ENCODE results near the gene SRPK3.
"Not testable (repeated sequence)": the region's sequence is repeated elsewhere in the genome, so short reads cannot be mapped to it uniquely, and the experiment has no call there.

The SRPK3 gene, protein sequence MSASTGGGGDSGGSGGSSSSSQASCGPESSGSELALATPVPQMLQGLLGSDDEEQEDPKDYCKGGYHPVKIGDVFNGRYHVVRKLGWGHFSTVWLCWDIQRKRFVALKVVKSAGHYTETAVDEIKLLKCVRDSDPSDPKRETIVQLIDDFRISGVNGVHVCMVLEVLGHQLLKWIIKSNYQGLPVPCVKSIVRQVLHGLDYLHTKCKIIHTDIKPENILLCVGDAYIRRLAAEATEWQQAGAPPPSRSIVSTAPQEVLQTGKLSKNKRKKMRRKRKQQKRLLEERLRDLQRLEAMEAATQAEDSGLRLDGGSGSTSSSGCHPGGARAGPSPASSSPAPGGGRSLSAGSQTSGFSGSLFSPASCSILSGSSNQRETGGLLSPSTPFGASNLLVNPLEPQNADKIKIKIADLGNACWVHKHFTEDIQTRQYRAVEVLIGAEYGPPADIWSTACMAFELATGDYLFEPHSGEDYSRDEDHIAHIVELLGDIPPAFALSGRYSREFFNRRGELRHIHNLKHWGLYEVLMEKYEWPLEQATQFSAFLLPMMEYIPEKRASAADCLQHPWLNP

GRCh38 chrX:153780678-153781427 is at the start of gene SRPK3:
TSS of gene SRPK3 (plus strand) at chrX:153781041. CDS start at chrX:153781087, 46 bp downstream.
- DNase-seq (ENCODE audit: low read depth in 2 of 2) = no peak

GRCh38 chrX:153731117-153731844 is 49.6 kb upstream of the SRPK3 start:
- DNase-seq (ENCODE audit: low read depth in 2 of 2) = no peak

DNA sequence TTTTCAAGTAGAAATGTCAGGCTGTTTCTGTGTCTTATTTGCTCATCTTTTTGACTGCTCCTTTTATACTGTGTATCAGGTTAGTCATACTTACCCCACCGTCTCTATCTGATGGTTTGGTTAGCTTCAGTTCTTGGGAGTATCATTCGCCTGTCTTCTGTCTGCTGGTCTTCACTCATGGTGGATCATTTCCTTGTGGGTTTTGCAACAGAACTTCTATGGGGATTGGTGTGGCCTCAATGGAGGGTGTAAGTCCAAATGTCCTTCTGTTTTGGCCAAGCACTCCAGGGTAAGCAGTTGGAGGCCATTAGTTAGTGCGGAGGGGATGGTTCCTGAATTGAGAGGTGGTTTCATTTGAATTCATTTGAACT is 49.0 kb upstream of the SRPK3 start:
- DNase-seq (ENCODE audit: low read depth in 2 of 2) = no peak

DNA sequence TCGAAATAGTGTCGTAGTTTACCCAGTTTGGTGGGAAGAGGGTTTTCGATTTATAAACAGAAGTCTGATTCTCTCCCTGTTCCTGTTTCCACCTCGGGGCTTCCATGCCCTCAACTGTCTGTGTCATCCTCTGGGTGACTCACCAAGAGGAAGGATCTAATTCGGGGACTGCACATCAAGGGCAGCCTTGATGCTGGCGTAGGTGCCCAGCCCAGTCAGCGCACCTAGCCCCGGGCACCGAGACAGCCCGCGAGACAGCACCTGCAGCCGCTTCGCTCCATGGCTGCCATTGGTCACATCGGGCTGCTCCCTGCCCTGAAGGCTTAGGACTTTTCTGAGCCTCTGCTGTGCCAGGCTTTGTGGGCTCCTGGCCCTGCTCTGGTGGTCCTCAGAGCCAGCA is 48.4 kb upstream of the SRPK3 start:
- DNase-seq (ENCODE audit: low read depth in 2 of 2) = no peak

GRCh38 chrX:153733651-153734240 is 47.1 kb upstream of the SRPK3 start:
- no peak for DNase-seq (ENCODE audit: low read depth in 2 of 2)

DNA sequence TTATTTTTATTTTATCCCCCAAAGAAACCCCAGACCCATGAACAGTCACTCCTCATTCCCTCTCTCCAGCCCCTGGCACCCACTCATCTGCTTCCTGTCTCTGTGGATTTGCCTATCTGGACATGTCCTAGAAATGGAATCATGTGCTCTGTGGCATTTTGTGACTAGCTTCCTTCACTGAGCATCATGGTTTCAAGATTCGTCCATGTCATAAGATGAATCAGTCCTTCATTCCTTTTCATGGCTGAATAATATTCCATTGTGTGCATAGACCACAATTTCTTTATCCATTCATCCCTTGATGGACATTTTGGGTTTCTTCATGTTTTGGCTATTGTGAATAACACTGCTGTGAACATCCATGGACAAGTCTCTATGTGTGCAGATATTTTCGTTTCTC is 46.0 kb upstream of the SRPK3 start:
- DNase-seq (ENCODE audit: low read depth in 2 of 2) = no peak

DNA sequence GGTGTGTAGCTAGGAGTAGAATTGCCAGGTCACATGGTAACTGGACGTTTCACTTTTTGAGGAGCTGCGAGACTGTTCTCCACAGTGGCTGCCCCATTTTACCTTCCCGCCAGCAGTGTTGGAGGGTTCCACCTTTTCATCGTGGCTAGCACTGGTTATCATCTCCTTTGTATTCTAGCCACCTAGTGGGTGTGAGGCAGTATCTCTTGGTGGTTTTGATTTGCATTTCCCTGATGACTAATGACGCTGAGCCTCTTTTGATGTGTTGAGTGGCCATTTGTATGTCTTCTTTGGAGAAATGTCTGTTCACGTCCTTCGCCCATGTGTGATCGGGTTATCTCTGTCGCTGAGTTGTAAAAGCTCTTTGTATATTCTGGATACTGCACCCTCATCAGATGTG is 45.6 kb upstream of the SRPK3 start:
- no peak for DNase-seq (ENCODE audit: low read depth in 2 of 2)

DNA sequence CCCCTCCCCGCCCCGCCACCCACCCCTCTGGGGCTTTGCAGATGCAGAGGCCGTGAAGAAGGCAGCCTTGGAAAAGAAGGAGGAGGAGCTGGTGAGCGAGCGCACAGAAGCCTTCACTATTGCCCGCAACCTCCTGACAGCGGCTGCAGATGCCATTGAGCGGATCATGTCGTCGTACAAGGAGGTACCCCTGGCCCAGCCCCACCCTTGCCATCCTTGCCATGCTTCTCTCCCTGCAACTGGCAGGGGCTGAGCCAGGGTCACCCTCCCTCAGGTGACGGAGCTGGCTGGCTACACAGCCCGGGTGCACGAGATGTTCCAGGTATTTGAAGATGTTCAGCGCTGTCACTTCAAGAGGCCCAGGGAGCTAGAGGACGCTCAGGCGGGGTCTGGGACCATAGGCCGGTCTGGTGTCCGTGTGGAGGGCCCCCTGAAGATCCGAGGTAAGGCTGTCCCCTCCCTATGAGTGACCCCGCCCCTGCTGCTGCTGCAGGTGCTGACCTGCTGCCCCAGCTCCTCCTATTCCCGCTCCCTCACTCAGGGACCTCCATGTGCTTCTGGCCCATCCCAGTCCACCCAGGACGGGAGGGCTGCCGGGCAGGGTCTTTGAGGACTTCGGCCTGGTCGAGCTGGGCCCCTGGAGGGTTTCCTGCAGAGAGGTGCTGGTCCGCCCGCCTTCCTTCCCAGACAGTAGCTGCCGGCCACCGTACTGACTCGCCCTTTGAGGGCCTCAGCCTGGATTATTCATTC is 44.6 kb upstream of the SRPK3 start:
- no peak for DNase-seq (ENCODE audit: low read depth in 2 of 2)

- no peak for DNase-seq (ENCODE audit: low read depth in 2 of 2)
Observed at GRCh38 chrX:153736871-153737441, 43.9 kb upstream of the SRPK3 start.

GRCh38 chrX:153738056-153738605 is 42.7 kb upstream of the SRPK3 start:
- no peak for DNase-seq (ENCODE audit: low read depth in 2 of 2)

DNA sequence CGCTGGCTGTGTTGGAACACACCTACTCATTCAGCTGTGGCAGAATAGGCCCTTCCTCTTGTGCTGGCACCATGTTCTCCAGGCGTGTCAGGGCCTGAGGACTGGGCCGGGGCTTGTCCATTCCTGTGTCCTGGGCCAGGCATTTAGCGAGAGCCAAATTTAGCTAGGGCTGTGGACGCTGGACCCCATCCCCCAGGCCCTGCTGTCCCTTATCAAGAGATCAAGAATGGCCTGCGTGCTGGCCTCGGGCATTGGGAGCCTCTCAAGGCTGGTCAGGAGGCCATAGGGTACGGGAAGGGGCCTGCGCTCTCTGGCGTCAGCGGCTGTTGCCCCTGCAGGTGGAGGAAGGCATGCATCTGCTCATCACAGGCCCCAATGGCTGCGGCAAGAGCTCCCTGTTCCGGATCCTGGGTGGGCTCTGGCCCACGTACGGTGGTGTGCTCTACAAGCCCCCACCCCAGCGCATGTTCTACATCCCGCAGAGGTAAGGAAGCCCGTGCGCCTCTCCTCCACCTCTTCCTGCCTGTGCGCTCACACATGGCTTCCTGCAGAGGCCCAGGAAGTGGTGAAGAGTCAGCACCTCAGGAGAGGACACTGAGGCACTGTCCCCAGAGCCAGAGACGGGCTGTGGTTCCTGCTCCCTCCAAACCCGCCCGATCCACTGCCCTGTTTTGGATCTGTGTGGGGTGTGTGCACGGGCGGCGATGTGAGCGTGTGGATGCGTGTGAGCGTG is 40.9 kb upstream of the SRPK3 start:
- no peak for DNase-seq (ENCODE audit: low read depth in 2 of 2)

- DNase-seq (ENCODE audit: low read depth in 2 of 2) = no peak
Observed at GRCh38 chrX:153740631-153741222, 40.1 kb upstream of the SRPK3 start.

DNA sequence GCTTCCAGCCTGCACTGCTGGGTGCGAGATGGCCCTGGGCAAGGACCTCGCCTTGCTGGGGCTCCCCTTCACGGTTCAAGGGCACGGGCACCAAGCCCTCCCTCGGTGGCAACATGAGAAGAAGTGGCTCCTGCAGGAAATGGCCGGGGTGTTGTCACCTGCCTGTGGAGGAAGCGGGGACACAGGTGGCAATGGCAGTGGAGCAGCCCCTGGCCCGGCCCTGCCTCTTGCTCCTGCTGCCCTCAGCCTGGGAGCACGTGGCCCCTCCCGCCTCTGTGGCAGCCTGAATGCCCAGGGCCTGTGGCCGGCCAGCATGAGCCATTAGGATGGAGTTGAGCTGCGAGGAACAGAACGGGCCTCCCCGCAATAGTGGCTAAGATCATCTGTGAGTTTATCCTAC is 39.4 kb upstream of the SRPK3 start:
- DNase-seq (ENCODE audit: low read depth in 2 of 2) = no peak

DNA sequence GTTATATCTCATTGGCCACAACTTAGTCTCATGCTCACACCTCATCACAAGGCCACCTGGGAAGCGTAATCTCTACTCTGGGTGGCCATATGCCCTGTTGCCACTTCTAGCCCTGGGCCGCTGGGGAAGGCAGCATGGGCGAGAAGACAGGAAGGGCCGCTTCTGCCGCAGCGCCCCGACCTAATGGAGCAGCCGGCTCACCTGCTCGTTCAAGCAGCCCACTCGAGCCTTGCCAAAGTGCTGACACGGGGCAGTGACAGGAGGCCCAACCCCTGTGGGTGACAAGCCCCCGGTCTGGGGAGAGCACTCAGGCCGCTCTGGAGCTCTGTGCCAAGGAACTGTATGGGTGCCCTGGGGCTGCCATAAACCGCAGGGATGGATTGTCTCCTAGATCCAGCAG is 38.7 kb upstream of the SRPK3 start:
- not testable (repeated sequence) for DNase-seq (ENCODE audit: low read depth in 2 of 2)

DNA sequence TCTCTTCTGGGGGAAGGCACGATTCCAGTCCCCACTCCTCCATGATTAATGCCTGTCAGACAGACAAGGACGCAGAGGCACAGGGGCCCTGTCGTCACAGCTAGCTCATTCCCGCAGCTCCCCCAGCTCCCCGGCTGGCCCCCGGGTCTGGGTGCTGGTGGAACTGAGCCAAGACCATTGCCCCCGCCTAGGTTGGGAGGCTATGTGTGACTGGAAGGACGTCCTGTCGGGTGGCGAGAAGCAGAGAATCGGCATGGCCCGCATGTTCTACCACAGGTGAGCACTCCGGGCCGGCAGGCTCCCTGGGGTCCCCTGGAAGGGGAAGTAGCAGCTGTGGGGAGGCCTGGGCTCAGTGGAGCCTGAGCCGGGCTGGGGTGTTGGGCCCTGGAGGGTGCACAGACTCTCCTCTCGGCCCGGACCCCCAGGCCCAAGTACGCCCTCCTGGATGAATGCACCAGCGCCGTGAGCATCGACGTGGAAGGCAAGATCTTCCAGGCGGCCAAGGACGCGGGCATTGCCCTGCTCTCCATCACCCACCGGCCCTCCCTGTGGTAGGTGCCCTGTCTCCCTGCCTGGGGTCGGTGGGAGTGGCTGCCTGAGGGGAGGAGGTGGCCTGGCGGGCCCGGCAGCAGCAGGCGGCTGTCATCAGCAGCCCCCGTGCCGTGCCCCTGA is 37.9 kb upstream of the SRPK3 start:
- DNase-seq (ENCODE audit: low read depth in 2 of 2) = not testable (repeated sequence)

GRCh38 chrX:153743468-153744209 is 37.2 kb upstream of the SRPK3 start:
- not testable (repeated sequence) for DNase-seq (ENCODE audit: low read depth in 2 of 2)

DNA sequence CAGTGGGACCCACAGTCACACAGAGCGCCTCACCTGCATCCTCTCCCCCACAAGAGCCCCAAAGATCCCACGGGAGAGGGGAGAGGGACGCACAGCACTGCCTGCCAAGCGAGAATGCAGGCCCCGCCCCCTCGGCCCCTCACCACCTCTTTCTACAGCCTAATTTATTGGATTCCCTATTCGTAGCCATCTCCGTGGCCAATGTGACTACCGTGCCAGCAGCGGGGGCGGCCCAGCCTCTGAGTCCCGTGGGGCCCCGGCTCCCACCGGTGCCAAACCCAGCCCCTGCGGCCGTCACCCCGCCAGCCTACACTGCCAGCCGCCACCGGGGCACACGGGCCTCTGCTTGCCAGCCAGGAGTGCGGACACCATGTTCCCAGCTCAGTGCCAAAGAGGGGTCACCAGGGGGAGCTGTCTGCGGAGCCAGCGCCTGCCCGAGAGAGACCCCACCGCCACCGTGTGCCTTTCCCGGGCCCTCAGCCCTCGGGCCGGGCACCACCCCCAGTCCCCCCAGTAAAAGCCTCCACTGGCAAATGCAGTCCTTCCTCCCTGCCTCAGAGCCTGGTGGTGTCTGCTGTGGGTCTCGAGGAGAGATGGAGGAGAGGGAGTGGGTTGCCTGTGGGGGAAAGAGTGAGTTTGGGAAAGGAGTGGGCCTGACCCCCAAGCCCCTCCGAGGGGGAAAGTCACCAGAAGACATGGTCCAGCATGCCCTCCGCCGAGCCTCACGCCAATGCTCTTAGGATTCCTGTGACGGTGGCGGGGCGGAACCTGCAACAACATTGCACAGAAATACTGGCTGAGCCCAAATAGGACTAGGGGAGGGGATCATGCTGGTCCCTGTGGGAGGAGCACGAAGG is 36.4 kb upstream of the SRPK3 start:
- no peak for DNase-seq (ENCODE audit: low read depth in 2 of 2)

All from activated CD4-positive, alpha-beta T cell treated with anti-CD3 and anti-CD28 coated beads for 24 hours (primary cell).